ENCODE data around the gene NUAK1.

GRCh38 chr12:106122004-106122403 lies 16.8 kb downstream of the NUAK1 start:
- TF ChIP-seq, protein P1, sequence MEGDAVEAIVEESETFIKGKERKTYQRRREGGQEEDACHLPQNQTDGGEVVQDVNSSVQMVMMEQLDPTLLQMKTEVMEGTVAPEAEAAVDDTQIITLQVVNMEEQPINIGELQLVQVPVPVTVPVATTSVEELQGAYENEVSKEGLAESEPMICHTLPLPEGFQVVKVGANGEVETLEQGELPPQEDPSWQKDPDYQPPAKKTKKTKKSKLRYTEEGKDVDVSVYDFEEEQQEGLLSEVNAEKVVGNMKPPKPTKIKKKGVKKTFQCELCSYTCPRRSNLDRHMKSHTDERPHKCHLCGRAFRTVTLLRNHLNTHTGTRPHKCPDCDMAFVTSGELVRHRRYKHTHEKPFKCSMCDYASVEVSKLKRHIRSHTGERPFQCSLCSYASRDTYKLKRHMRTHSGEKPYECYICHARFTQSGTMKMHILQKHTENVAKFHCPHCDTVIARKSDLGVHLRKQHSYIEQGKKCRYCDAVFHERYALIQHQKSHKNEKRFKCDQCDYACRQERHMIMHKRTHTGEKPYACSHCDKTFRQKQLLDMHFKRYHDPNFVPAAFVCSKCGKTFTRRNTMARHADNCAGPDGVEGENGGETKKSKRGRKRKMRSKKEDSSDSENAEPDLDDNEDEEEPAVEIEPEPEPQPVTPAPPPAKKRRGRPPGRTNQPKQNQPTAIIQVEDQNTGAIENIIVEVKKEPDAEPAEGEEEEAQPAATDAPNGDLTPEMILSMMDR (IDR thresholded peaks at IDR 0.05), result no peak
- no peak for TF ChIP-seq POLR2A (IDR thresholded peaks at IDR 0.05)
- no peak for TF ChIP-seq POLR2AphosphoS5 (IDR thresholded peaks at IDR 0.05)
